Endodermal cell (in vitro differentiated cells): Measurements from ENCODE around the gene RNU1-3. TPM values are rescaled to one million over a fixed set of nuclear protein-coding genes. Genes with fewer than 3 reads are reported as not detected.
"Not testable (repeated sequence)": the region's sequence is repeated elsewhere in the genome, so short reads cannot be mapped to it uniquely, and the experiment has no call there.

Experiments used
- DNase-seq: peaks from one replicate; pipeline ENCODE4 v3.0.0-alpha.2; 2017
- H3K27ac ChIP-seq: 2 replicates; pipeline ENCODE4 v1.5.1; 2013; ENCODE audit warnings: mild to moderate bottlenecking, low read depth, low read length, moderate library complexity
- H3K27me3 ChIP-seq: 2 replicates; pipeline ENCODE4 v1.6.1; 2013; ENCODE audit warnings: mild to moderate bottlenecking, low read length, moderate library complexity; ENCODE audit not compliant: insufficient read depth, control insufficient read depth, poor library complexity, severe bottlenecking
- H3K36me3 ChIP-seq: 2 replicates; pipeline ENCODE4 v1.7.0; 2013; ENCODE audit warnings: mild to moderate bottlenecking, low read length, moderate library complexity; ENCODE audit not compliant: control insufficient read depth, insufficient read depth
- H3K4me1 ChIP-seq: one replicate; pipeline ENCODE4 v1.7.0; 2013; ENCODE audit warnings: low read length; ENCODE audit not compliant: control insufficient read depth, insufficient read depth
- H3K4me3 ChIP-seq: 2 replicates; pipeline ENCODE4 v1.5.1; 2013; ENCODE audit warnings: mild to moderate bottlenecking, low read length, moderate library complexity
- H3K9ac ChIP-seq: 2 replicates; pipeline ENCODE4 v1.6.1; 2013; ENCODE audit warnings: mild to moderate bottlenecking, low read length, moderate library complexity; ENCODE audit not compliant: poor library complexity, severe bottlenecking; ENCODE audit errors: extremely low read depth
- H3K9me3 ChIP-seq: 2 replicates; pipeline ENCODE4 v1.6.1; 2013; ENCODE audit warnings: mild to moderate bottlenecking, low read length, moderate library complexity; ENCODE audit not compliant: control insufficient read depth
- H3K27ac Mint-ChIP-seq: 2 replicates; pipeline ENCODE4 v1.8.0; 2020; ENCODE audit warnings: mixed read lengths
- H3K27me3 Mint-ChIP-seq: 2 replicates; pipeline ENCODE4 v1.8.0; 2021; ENCODE audit warnings: mild to moderate bottlenecking, mixed read lengths; ENCODE audit not compliant: insufficient read depth
- H3K36me3 Mint-ChIP-seq: 2 replicates; pipeline ENCODE4 v1.8.0; 2020; ENCODE audit warnings: low read depth, mixed read lengths
- H3K4me1 Mint-ChIP-seq: 2 replicates; pipeline ENCODE4 v1.8.0; 2020; ENCODE audit warnings: mixed read lengths
- H3K4me3 Mint-ChIP-seq: 2 replicates; pipeline ENCODE4 v1.8.0; 2020; ENCODE audit warnings: mild to moderate bottlenecking, moderate library complexity, mixed read lengths
- H3K9me3 Mint-ChIP-seq: 2 replicates; pipeline ENCODE4 v1.8.0; 2020; ENCODE audit warnings: mild to moderate bottlenecking, mixed read lengths
- WGBS, 2 experiments: methylation state at CpG; one replicate each; pipeline versions ENCODE4 v1.1.5 to v1.1.7; 2013; ENCODE audit warnings: missing lambda C conversion rate in 2 of 2, mixed read lengths in 1 of 2; ENCODE audit not compliant: insufficient coverage in 1 of 2, insufficient read length in 1 of 2; 5-methylcytosine and 5-hydroxymethylcytosine counted together
- total RNA-seq, 2 donors: library from RNA; stranded (reverse); fragmentation: NEBNext Ultra II Directional in 1 of 2; extraction: Animal tissue kit (Norgen Biotek cat#: 25700) in 1 of 2; gene quantifications; 2 replicates in 1 of 2; 3 replicates in 1 of 2; pipeline ENCODE4 v1.2.1, GENCODE V29; 2021
- TF ChIP-seq, protein P1 (sequence below): fragments of 200-600 bp; sonication (generic); conservative IDR thresholded peaks from 2 replicates; pipeline ENCODE4 v1.5.0; 2021; ENCODE audit warnings: antibody characterized with exemption, mild to moderate bottlenecking

Gene RNU1-3
- total RNA-seq, 2 donors from 2014 or later: 2,483 to 3,611 TPM

DNA sequence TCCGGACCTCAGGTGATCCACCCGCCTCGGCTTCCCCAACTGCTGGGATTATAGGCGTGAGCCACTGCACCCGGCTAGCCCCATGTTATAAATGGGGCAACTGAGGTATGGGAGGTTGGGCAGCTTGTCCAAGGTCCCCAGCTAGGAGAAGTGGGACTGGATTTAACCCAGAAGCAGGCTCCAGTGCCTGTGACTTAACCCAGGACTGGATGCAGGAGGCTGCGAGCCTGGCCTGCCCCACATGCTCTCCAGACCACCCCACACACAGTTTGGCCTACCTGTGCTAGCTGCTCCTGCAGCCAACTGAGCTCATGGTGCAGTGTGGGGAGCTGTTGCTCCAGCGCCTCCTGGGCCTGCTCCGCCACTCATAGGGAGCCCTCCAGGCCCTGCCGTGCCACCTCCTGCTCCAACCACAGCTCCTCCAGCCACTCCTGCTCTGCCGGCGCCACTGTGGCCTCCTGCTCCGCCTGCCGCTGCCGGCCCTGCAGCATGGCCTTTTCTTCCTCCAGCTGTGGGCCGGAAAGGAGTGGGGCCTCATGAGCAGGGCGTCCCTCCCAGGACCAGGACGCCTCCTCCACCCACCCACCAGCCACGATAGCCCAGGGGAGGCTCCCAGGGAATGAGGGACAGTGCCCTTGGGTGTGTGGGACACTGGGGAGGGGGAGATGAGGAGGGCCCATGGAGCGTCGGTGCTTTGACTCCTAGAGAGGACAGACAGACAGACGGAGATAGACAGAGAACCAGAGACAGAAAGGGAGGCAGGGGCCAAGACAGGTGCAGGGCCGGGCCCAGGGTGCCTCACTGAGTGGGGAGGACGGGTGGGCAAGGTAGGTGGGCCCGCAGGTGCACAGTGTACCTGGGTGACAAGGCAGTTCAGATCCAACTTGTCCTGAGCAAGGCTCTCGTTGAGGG, 41.0 kb downstream of the RNU1-3 start:
- H3K9ac ChIP-seq: no peak overlapping the region
- DNase-seq: no peak
- no peak overlapping the region for H3K4me3 Mint-ChIP-seq
- WGBS, 2 experiments: 92 to 94% methylated on average over 21 to 25 of the region's 25 CpGs
- H3K4me1 ChIP-seq: no peaks in the 10 kb centered on the region
- H3K27ac ChIP-seq: no peak overlapping the region
- peaks cover 49% of the 10 kb centered on the region for H3K36me3 Mint-ChIP-seq
- no peaks in the 10 kb centered on the region for H3K9me3 ChIP-seq
- no peak overlapping the region for H3K4me3 ChIP-seq
- H3K27me3 Mint-ChIP-seq: no peaks in the 10 kb centered on the region
- H3K4me1 Mint-ChIP-seq: no peaks in the 10 kb centered on the region
- no peaks in the 10 kb centered on the region for H3K9me3 Mint-ChIP-seq
- TF ChIP-seq, protein P1, sequence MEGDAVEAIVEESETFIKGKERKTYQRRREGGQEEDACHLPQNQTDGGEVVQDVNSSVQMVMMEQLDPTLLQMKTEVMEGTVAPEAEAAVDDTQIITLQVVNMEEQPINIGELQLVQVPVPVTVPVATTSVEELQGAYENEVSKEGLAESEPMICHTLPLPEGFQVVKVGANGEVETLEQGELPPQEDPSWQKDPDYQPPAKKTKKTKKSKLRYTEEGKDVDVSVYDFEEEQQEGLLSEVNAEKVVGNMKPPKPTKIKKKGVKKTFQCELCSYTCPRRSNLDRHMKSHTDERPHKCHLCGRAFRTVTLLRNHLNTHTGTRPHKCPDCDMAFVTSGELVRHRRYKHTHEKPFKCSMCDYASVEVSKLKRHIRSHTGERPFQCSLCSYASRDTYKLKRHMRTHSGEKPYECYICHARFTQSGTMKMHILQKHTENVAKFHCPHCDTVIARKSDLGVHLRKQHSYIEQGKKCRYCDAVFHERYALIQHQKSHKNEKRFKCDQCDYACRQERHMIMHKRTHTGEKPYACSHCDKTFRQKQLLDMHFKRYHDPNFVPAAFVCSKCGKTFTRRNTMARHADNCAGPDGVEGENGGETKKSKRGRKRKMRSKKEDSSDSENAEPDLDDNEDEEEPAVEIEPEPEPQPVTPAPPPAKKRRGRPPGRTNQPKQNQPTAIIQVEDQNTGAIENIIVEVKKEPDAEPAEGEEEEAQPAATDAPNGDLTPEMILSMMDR: no peak
- H3K27me3 ChIP-seq: no peaks in the 10 kb centered on the region
- H3K36me3 ChIP-seq: peaks cover 29% of the 10 kb centered on the region
- H3K27ac Mint-ChIP-seq: no peak overlapping the region

DNA sequence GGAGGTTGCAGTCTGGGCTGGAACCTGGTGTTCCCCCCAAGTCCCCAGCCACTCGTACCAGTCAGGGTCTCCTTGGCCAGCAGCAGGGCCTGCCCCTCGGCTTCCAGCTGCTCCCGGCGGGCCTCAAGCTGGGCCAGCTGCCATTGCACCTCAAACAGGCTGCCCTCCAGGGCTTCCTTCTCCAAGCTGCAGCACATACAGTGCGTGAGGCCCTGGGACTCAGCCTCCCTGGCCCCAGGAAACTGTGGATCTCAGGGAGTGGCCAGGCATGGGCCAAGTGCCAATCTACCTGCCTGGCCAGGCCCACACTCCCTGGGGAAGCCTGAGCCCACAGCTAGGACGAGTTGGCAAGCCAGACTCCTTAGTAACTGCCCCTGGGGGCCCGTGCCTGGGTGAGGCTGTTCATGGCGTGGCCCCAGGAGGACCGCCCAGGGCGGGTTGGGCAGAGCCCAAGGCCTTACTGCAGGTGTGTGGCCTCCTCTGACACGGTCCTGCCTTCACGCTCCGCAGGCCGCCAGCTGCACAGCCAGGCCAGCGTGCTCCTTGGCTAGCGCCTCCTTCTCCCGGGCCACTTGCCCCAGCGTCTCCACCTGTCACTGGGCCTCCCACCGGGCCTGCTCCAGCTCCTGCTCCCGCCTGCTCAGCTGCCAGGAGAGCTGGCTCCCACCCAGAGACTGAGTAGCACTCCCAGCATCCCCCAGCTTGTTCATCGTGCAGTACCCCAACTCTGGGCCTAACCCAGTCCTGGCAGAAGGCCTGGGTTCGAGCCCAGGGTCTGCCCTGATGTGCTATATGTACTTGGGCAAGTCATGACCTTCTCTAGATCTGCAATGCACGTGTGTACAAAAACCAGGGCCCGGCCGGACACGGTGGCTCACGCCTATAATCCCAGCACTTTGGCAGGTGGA, 42.7 kb downstream of the RNU1-3 start:
- H3K9ac ChIP-seq, H3K27me3 ChIP-seq, DNase-seq, H3K4me3 Mint-ChIP-seq, H3K4me1 Mint-ChIP-seq, H3K27me3 Mint-ChIP-seq, H3K4me3 ChIP-seq, H3K27ac ChIP-seq, H3K9me3 Mint-ChIP-seq, H3K9me3 ChIP-seq, H3K4me1 ChIP-seq, H3K27ac Mint-ChIP-seq: not testable (repeated sequence)
- 90 to 92% methylated on average over 27 of the region's 27 CpGs for WGBS, 2 experiments
- H3K36me3 ChIP-seq: peaks cover 28% of the 10 kb centered on the region
- H3K36me3 Mint-ChIP-seq: peaks cover 33% of the 10 kb centered on the region

DNA sequence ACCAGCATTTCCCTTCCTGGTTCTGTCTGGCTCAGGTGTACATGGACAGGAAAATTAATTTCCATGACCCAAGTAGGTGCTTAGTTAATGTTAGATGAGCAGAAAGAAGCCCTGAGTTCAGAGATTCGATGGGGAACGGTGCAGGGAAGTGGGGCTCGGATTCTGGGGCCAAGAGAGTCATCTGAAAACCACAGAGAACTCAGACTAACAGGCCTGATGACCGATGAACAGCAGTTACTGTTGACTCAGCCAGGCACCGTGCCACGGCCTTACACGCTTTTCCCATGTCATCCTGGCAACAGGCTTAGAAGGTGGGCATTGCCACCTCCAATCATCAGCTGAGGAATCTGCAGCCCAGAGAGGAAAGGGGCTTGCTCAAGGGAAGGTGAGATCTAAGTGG, 43.4 kb downstream of the RNU1-3 start:
- H3K9me3 Mint-ChIP-seq, H3K27me3 ChIP-seq, H3K9ac ChIP-seq, DNase-seq, H3K27ac Mint-ChIP-seq, H3K4me3 ChIP-seq, H3K4me1 ChIP-seq, H3K4me3 Mint-ChIP-seq, H3K27ac ChIP-seq, H3K9me3 ChIP-seq, H3K4me1 Mint-ChIP-seq, H3K27me3 Mint-ChIP-seq: not testable (repeated sequence)
- 88 to 89% methylated on average over 6 to 7 of the region's 7 CpGs for WGBS, 2 experiments
- peaks cover 26% of the 10 kb centered on the region for H3K36me3 Mint-ChIP-seq
- peaks cover 26% of the 10 kb centered on the region for H3K36me3 ChIP-seq

DNA sequence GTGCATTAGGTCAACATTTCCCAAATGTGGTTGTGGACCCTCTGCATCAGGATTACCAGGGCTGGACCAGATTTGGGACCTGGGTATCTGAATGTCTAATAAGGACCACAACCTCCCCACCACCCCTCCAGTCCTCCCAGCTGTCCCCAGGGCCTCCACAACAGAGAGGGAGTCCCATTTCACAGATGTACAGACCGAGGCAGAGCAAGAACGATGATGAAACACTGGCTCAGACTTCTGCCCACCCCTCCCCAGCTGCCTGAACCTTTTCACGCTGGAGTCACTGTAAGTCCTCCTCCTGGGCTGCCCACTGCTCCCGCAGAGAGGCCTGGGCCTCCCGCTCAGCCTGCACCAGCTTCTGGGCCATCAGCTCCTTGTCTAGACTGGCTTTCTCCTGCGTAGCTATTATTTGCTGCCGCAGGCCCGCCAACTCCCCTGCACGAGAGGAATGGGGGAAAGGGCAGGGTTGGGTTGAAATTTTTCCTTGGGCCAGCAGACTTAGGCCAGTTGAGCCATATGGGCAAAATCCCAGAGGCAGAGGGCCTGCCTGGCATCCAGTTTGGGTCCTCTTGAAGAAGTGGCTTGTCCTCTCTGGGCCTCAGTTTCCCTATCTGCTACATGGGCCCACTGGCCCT, 45.0 kb downstream of the RNU1-3 start:
- peaks cover 14% of the 10 kb centered on the region for H3K36me3 Mint-ChIP-seq
- not testable (repeated sequence) for H3K4me3 ChIP-seq, H3K27me3 ChIP-seq, H3K4me1 ChIP-seq, H3K9me3 ChIP-seq, H3K4me3 Mint-ChIP-seq, H3K27me3 Mint-ChIP-seq, H3K9ac ChIP-seq, H3K9me3 Mint-ChIP-seq, H3K27ac ChIP-seq, H3K27ac Mint-ChIP-seq, H3K4me1 Mint-ChIP-seq
- WGBS, 2 experiments: 91 to 100% methylated on average over 9 of the region's 9 CpGs
- peaks cover 28% of the 10 kb centered on the region for H3K36me3 ChIP-seq
- peak; percentile 70 for DNase-seq
